NCI-H526 (cell line): Measurements from ENCODE around the gene DLG4.
"Not testable (repeated sequence)": the region's sequence is repeated elsewhere in the genome, so short reads cannot be mapped to it uniquely, and the experiment has no call there.

ENCODE experiments used
- DNase-seq, 2 experiments: peaks; one replicate each; lab custom pipeline; 2025; lab: John Stamatoyannopoulos, UW

DLG4 gene

DNA sequence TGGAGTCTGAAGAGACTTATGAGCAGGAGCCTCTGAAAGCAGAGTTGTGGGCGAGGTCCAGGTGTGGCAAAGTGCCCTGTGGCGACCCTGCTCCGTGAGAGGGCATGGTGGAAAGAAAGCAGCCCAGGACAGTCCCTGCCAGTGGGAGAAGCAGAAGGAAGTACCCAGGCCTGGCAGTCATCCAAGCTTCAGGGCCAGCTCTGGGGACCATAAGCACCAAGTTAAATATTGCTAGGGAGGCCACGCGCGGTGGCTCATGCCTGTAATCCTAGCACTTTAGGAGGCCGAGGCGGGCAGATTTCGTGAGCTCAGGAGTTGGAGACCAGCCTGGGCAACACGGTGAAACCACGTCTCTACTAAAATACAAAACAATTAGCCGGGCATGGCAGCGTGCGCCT is 35.5 kb downstream of the DLG4 start:
- DNase-seq: no peak

- DNase-seq: no peak
Measured at GRCh38 chr17:7183433-7184090, 36.1 kb downstream of the DLG4 start.

DNA sequence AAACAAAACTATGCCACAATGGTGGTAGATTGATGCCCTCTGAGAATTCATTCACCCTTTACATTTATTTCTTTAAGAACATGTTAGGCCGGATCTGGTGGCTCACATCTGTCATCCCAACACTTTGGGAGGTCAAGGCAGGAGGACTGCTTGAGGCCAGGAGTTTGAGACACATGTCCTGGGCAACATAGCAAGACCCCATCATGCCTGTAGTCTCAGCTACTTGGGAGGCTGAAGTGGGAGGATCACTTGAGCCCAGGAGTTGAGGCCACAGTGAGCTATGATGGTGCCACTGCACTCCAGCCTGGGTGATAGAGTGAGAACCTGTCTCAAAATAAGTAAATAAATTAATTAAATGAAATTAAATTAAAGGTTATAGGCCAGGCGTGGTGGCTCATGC is 37.5 kb downstream of the DLG4 start:
- not testable (repeated sequence) for DNase-seq

GRCh38 chr17:7179317-7180254 is 40.0 kb downstream of the DLG4 start, which contains the start of gene ASGR1:
TSS of gene ASGR1 (minus strand) at chr17:7179370. CDS start at chr17:7178563, 807 bp downstream.
- no peak for DNase-seq

DNA sequence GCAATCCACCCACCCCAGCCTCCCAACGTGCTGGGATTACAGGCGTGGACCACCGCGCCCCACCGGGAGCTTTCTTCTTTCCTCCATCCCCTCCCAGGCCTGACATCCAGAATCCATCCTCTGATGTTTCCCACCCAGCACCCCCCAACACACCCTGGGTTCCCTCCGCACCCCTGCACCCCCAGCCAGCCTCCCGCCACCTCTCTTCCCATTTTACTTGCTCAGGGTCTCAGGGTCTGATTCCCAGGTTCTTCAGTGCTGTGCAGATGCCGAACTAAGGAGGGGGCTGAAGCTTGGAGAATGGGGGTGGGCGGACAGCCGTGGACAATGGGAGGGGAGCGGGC is 40.7 kb downstream of the DLG4 start:
- DNase-seq: no peak

- peak in 1 of 2 experiments; percentile 31 for DNase-seq
Measured at GRCh38 chr17:7177954-7178477, 41.6 kb downstream of the DLG4 start.

GRCh38 chr17:7177191-7177953 is 42.3 kb downstream of the DLG4 start:
- DNase-seq: peak in 1 of 2 experiments; percentile 76

DNA sequence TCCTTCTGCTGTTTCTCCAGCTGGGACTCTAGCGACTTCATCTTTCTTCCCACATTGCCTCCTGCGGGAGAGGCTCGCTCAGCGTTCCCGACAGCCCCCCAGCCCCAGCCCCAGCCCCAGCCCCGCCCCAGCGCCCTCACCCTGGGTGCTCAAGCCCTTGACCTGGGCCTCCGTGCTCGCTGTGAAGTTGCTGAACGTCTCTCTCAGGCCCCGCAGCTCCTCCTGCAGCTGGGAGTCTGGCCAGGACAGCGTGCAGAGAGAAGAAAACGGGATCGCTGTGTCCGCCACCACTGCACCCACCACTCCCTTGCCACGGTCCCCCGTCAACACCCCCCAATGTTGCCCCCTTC is 42.8 kb downstream of the DLG4 start:
- DNase-seq: peak in 1 of 2 experiments; percentile 32

GRCh38 chr17:7176107-7176840 is 43.4 kb downstream of the DLG4 start:
- no peak for DNase-seq

DNA sequence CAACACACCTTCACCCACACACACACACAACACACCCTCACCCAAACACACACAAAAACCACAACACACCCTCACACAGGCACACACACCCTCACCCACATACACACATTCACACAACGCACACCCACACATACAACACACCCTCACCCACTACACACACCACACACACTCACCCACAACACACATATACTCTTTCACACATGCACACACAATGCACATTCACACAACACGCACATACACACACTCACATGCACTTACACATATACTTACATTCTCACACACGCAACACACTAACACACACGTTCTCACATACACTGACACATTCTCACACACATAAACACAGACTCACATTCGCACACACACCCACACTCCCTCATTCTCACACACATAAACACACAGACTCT is 44.3 kb downstream of the DLG4 start:
- DNase-seq: no peak

GRCh38 chr17:7174603-7175326 is 44.9 kb downstream of the DLG4 start:
- no peak for DNase-seq

DNA sequence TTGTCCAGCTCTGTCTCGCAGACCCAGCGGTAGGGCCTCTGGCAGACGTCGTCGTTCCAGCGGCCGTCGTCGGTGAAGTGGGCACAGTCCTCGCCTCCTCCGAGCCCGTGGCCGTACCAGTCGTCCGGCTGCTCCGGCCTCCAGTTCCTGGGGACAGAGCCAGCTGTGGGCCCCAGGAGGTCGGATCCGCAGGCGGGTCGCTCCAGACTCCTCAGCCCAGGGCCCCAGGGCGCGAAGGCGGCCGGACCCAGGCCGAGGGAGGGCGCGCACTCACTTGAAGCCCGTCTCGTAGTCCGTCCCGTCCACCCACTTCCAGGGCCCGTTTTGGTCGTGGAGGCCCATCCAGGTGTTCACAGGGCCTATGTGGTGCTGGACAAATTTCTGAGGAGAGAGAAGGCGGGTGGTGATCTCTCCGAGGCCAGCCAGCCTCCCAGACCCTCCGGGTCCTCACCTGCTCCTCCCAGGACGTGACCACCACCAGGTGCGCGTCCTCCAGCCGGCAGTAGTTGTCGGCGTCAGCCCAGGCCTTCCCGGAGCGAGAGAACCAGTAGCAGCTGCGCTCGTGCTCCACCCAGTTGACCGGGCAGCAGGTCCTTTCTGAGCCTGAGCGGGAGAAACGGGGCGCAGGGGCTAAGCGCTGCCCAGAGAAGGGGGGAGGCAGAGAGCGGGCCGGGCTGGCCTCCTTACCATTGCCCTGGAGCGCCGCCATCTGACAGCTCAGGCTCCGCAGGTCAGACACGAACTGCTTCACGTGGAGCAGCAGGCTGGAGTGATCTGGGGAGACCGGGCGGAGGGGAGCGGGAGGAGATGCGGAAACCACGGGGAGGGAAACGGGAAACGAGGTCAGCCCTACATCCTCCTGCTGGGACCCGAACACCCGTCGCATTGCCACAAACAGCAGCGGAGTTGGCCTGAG is 45.7 kb downstream of the DLG4 start:
- DNase-seq: peak in 1 of 2 experiments; percentile 52

- DNase-seq: not testable (repeated sequence)
Measured at GRCh38 chr17:7172522-7173191, 47.0 kb downstream of the DLG4 start.

- DNase-seq: not testable (repeated sequence)
Measured at GRCh38 chr17:7169565-7169908, 50.1 kb downstream of the DLG4 start.

GRCh38 chr17:7168841-7169564 is 50.6 kb downstream of the DLG4 start:
- DNase-seq: not testable (repeated sequence)

DNA sequence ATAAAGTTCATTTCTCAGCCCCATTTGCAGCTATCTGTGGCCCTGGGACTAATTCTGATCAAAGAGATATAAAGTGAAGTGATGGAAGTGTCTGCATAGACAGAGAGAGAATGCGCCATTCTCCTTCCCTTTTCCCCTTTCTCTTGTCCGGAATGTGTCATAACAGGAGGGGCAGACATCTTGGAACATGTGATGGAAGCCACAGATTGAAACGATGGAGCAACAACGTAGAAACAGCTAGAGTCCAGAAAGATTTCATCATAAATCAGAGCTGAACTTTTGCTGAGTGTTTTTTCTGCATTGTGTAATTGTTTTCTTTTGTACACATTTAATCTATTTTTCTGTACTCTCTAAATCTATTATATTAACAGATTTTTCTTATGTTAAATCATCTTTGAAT is 51.8 kb downstream of the DLG4 start:
- DNase-seq: no peak

DNA sequence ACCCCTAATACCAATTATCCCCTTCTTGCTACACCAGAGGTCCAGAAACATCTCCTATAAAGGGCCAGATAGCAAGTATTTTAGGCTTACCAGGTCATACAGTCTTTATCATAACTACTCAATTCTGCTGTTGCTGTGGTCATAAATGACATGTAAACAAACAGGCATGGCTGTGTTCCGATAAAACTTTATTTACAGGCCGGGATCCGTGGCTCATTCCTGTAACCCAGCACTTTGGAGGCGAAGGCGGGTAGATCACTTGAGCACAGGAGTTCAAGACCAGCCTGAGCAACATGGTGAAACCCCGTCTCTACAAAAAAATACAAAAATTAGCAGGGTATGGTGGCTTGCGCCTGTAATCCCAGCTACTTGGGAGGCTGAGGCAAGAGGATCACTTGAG is 52.8 kb downstream of the DLG4 start:
- DNase-seq: no peak

DNA sequence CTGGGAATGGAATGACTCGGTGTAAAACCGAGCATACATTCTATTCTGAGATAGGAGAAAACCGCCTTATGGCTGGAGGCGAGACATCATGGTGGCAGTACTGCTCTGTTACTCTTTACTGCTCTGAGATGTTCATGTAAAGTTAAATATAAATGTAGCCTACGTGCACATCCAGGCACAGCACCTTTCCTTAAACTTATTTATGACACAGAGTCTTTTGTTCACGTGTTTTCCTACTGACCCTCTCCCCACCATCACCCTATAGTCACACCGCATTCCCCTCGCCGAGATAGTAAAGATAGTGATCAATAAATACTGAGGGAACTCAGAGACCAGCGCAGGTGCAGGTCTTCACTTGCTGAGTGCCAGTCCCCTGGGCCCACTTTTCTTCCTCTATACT is 60.1 kb downstream of the DLG4 start:
- not testable (repeated sequence) for DNase-seq

DNA sequence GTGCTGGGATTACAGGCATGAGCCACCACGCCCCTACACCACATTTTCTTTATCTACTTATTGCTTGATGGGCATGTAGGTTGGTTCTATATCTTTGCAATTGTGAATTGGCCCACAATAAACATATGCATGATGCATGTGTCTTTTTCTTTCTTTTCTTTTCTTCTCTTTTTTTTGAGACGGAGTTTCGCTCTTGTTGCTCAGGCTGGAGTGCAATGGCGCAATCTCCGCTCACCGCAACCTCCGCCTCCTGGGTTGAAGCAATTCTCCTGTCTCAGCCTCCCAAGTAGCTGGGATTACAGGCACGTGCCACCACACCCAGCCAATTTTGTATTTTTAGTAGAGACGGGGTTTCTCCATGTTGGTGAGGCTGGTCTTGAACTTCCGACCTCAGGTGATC is 61.2 kb downstream of the DLG4 start:
- not testable (repeated sequence) for DNase-seq
